SK-N-DZ (cell line): Measurements from ENCODE around the gene BEND2.

Experiments used
- DNase-seq: peaks from one replicate; pipeline ENCODE4 v3.0.0-alpha.2; 2015; ENCODE audit warnings: low spot score

BEND2 gene

DNA sequence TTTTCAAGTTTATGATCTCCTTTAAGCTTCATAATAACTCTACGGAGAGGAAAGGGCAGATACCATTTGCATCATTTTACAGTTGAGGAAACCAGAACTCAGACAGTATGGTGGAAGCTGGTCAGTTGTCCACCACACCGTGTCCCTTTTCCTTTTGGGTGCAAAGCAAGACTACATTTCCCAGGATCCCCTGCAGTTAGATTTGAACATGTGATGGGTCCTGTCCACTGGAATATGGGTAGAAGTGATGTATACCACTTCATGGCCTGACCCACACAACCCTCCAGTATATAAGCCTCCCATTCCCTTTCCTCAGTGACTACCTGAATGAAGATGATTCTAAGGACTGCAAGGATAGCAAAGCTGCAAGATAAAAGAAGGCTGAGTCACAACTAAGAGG is 74.7 kb downstream of the BEND2 start:
- peak; percentile 8 for DNase-seq

DNA sequence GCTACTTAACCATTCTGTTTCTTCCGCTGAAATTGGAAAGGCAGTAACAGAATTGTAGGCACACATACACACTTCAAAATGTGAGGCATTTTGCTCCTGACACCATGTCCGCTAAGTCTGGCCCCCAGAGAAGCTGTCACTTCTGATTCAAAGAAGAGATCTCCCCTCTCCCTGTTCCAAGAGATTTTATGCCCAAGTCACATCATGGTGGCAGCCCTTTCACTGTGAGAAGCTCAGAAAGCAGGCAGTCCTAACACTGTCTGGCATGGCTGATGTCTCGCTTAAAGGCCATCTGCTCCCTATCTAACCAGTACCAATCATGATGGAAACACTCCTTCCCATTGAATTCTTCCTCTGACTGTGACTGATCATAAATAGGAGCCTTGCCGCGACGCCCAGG is 83.9 kb downstream of the BEND2 start:
- no peak for DNase-seq

DNA sequence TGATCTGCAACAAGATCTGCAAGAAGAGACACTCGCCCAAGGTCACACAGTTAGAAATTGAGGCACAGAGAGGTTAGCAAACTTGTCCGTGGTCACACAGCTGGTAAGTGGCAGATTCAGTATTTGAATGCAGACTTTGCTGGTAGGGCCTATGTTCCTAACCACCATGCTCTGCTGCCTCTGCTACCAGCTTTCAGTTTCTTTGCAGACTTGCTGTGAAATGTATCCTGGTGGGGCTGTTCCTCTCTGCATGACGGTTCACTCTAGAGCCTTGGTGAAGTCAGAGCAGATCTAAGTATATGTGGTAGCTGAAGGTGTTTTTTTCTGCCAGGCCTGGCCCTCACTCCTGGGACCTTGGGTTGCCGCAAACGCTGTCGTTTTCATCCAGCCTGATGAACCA is 87.1 kb downstream of the BEND2 start:
- DNase-seq: no peak

DNA sequence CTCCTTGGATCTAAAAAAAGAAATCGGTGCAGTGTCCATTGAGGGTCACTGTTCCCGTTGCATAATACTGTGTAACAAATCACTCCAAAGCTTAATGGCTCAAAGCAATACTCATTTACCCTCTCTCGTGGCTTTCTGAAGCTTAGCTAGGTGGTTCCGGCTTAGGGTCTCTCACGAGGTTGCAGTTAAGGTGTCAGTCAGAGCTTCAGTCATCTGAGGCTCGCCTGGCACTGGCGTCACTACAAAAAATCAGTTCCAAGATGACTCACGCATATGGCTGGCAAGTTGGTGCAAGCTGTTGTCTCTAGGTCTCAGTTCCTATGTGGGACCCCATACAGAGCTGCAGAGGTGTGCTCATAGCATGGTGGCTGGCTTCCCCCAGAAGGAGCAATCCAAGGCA is 91.0 kb downstream of the BEND2 start:
- DNase-seq: no peak

DNA sequence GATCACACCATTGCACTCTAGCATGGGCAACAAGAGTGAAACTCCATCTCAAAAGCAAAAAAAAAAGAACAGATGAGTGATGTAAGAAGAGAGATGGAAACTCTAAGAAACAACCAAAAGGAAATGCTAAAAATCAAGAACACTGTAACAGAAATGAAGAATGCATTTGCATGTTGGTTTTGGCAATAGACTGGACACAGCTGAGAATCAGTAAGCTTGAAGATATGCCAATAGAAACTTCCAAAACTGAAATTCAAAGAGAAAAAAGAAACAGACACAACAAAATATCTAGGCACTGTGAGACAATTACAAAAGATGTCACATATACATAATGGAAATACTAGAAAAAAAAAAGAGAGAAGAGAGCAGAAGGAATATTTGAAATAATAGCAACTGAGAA is 93.7 kb downstream of the BEND2 start:
- DNase-seq: no peak

DNA sequence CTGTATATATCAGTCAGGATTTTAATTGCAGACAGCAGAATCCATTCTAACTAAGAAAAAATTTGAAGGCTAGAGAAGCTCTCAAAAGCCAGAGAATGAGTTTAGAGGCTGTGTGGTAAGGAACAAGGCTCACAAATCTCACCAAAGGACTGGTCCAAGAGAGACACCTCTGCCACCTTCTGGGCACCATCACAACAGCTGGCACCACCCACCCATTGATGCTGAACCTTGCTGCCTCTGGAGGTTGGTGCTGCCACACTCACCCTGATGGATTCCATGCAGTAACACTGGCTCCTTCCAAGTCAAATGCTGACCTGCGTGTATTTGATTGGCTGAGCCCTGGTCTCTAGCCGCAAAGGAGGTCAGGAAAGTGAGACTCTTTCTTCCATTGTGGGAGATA is 100.8 kb downstream of the BEND2 start:
- DNase-seq: no peak
